Testis (tissue), 2 donors: ENCODE data around the gene GAGE12G.

Experiments
- POLR2A ChIP-seq: fragments of 450-650 bp; IDR thresholded peaks from one replicate; pipeline ENCODE4 v1.6.1; 2017; ENCODE audit warnings: antibody characterized with exemption, mild to moderate bottlenecking, moderate library complexity
- TF ChIP-seq, protein P1 (sequence below), 3 experiments: fragments of 450-650 bp in 2 of 3; fragments of 200-600 bp in 1 of 3; sonication (generic) in 1 of 3; IDR thresholded peaks; one replicate each; pipeline ENCODE4 v1.5.1; 2016 to 2019; ENCODE audit warnings: antibody characterized with exemption in 3 of 3, mild to moderate bottlenecking in 2 of 3, moderate library complexity in 1 of 3

DNA sequence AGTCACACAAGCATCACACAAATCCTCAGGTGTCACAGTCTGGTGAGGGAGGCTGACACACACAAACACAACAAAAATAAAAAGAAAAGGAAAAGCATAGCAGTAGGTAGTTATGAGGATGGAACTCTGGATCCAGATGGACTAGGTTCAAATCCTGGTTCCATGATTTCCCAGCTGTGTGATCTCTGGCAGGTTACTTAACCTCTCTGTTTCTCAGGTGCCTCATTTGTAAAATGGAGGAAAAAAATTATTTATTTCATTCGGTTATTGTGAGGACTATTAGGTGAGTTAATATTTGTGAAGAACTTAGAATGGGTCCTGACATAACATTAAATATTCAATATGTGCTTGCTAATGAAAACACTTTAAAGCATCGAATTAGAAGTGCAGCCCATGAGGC lies 48.4 kb downstream of the GAGE12G start:
- TF ChIP-seq, protein P1, sequence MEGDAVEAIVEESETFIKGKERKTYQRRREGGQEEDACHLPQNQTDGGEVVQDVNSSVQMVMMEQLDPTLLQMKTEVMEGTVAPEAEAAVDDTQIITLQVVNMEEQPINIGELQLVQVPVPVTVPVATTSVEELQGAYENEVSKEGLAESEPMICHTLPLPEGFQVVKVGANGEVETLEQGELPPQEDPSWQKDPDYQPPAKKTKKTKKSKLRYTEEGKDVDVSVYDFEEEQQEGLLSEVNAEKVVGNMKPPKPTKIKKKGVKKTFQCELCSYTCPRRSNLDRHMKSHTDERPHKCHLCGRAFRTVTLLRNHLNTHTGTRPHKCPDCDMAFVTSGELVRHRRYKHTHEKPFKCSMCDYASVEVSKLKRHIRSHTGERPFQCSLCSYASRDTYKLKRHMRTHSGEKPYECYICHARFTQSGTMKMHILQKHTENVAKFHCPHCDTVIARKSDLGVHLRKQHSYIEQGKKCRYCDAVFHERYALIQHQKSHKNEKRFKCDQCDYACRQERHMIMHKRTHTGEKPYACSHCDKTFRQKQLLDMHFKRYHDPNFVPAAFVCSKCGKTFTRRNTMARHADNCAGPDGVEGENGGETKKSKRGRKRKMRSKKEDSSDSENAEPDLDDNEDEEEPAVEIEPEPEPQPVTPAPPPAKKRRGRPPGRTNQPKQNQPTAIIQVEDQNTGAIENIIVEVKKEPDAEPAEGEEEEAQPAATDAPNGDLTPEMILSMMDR (IDR thresholded peaks at IDR 0.05), result no peak
- no peak for TF ChIP-seq POLR2A
